ENCODE results near the gene MAN1A1. TPM values are rescaled to one million over a fixed set of nuclear protein-coding genes. Genes with fewer than 3 reads are reported as not detected.
A peak's percentile ranks its signal among the peaks of the same experiment; 100 is the strongest.

The MAN1A1 gene
- polyA plus RNA-seq, 1 donor (not counting 4 experiments of a cell fraction or from before 2014, with no cell fraction given) = 20.2 TPM

DNA sequence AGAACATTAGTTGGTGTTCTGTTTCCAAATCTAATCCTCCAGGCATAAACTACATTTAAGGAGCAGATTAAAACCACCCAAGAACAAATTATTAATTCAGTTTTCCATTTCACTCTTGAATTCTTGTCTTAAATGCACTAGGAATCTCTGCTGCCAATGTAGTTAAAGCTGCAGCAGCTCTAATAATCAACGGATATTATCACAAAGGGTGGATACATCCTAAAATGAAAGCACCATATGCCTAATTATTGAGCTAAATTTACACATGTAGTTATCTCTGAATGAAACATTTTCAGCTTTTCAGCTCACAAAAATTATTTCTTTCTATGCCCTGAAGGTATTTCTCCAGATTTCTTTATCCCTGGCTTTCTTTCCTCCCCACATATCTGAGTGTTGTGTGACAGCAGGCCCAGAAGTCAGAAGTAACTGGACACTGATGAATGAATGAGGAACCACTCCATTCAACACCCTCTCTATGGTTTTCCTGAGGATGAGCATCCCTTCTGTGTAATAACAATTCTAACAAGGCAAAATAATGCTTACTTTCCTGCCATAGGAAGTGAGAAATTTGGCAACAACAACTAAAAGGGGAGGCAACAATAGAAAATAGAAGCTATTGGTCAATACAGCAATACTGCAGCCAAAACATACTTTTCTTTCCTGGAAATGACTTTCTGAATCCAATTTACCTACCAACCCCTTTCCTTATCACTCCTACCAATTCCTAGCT lies 14.9 kb downstream of the MAN1A1 start:
- H3K9ac ChIP-seq (ENCODE audit: control insufficient read depth, extremely low read depth, insufficient read depth, low read length) = no peak overlapping the region
- H3K9me1 ChIP-seq (ENCODE audit: control insufficient read depth, extremely low read depth, insufficient read depth, low read length) = no peaks in the 10 kb centered on the region
- H3K4me2 ChIP-seq (ENCODE audit: control insufficient read depth, extremely low read depth, insufficient read depth, low read depth, low read length) = no peak overlapping the region
- H3K4me1 ChIP-seq (ENCODE audit: control insufficient read depth, extremely low read depth, insufficient read depth, low read length) = peaks cover 9% of the 10 kb centered on the region
- no peaks in the 10 kb centered on the region for H3K9me3 ChIP-seq (ENCODE audit: control insufficient read depth, low read depth, low read length)
- no peaks in the 10 kb centered on the region for H3K27me3 ChIP-seq (ENCODE audit: control insufficient read depth, extremely low read depth, insufficient read depth, low read length)
- H4K20me1 ChIP-seq (ENCODE audit: control insufficient read depth, extremely low read depth, insufficient read depth, low read length) = no peaks in the 10 kb centered on the region
- no peak overlapping the region for H2AFZ ChIP-seq (ENCODE audit: control insufficient read depth, low read length)
- DNase-seq (ENCODE audit: low read depth, low spot score) = no peak
- TF ChIP-seq EZH2 (IDR thresholded peaks at IDR 0.05; ENCODE audit: low read length) = no peak
- TF ChIP-seq, protein P1, sequence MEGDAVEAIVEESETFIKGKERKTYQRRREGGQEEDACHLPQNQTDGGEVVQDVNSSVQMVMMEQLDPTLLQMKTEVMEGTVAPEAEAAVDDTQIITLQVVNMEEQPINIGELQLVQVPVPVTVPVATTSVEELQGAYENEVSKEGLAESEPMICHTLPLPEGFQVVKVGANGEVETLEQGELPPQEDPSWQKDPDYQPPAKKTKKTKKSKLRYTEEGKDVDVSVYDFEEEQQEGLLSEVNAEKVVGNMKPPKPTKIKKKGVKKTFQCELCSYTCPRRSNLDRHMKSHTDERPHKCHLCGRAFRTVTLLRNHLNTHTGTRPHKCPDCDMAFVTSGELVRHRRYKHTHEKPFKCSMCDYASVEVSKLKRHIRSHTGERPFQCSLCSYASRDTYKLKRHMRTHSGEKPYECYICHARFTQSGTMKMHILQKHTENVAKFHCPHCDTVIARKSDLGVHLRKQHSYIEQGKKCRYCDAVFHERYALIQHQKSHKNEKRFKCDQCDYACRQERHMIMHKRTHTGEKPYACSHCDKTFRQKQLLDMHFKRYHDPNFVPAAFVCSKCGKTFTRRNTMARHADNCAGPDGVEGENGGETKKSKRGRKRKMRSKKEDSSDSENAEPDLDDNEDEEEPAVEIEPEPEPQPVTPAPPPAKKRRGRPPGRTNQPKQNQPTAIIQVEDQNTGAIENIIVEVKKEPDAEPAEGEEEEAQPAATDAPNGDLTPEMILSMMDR (optimal IDR thresholded peaks at IDR 0.05 in 1 of 3, IDR thresholded peaks at IDR 0.05 in 1 of 3, conservative IDR thresholded peaks at IDR 0.05 in 1 of 3; ENCODE audit: extremely low read depth in 1 of 3, insufficient read depth in 2 of 3, low read length in 3 of 3) = no peak
- no peak overlapping the region for H3K4me3 ChIP-seq (ENCODE audit: control insufficient read depth in 2 of 3, extremely low read depth in 1 of 3, insufficient read depth in 2 of 3, low read depth in 1 of 3, low read length in 3 of 3)
- peaks cover 0 to 2% of the 10 kb centered on the region in 2 experiments for H3K36me3 ChIP-seq (ENCODE audit: control insufficient read depth in 2 of 2, extremely low read depth in 1 of 2, insufficient read depth in 2 of 2, low read length in 2 of 2)
- H3K79me2 ChIP-seq (ENCODE audit: control insufficient read depth, insufficient read depth, low read length) = peaks cover 8% of the 10 kb centered on the region
- FAIRE-seq = no peak
- no peak overlapping the region for H3K27ac ChIP-seq (ENCODE audit: control insufficient read depth, insufficient read depth, low read length)
- dilution Hi-C loops (cut with MboI; ENCODE audit: extremely low pct_ligation_motif_present, low sequenced_read_pairs) = no loop called here

DNA sequence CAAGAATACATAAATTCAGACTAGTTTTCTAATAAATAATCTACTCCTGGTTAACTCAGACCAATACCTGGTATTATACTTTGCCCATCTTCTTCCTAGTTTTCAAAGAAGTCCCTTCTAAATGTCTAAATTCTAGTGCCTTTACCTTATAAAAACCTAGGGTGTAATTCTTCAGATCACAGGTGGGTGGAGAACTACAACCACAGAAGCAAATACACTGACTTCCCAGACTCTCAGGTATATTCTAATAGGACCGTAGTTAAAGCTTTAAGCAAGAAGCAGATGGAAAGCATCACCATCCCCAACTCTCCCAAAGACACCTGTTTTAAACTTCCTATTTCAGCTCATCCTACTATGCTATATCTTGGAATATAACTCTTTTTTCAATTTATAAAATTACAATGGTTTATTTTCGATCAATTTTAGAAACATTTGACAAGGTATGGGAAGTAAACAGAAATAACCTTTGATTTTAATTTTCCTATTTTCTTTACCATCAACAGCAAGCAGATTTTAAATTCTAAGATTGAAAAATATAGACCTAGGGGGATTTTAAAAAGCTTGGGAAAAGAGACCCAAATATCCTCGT lies 15.8 kb downstream of the MAN1A1 start:
- Histone ChIP-seq H3K9me1 (ENCODE audit: control insufficient read depth, extremely low read depth, insufficient read depth, low read length) (no peaks in the 10 kb centered on the region), H3K9ac (ENCODE audit: control insufficient read depth, extremely low read depth, insufficient read depth, low read length) (no peak overlapping the region), H3K9me3 (ENCODE audit: control insufficient read depth, low read depth, low read length) (no peaks in the 10 kb centered on the region), H3K4me3 (ENCODE audit: control insufficient read depth in 2 of 3, extremely low read depth in 1 of 3, insufficient read depth in 2 of 3, low read depth in 1 of 3, low read length in 3 of 3) (no peak overlapping the region), H3K36me3 (ENCODE audit: control insufficient read depth in 2 of 2, extremely low read depth in 1 of 2, insufficient read depth in 2 of 2, low read length in 2 of 2) (peaks cover 0 to 2% of the 10 kb centered on the region in 2 experiments), H3K4me2 (ENCODE audit: control insufficient read depth, extremely low read depth, insufficient read depth, low read depth, low read length) (no peak overlapping the region), H2AFZ (ENCODE audit: control insufficient read depth, low read length) (no peak overlapping the region), H4K20me1 (ENCODE audit: control insufficient read depth, extremely low read depth, insufficient read depth, low read length) (no peaks in the 10 kb centered on the region), H3K79me2 (ENCODE audit: control insufficient read depth, insufficient read depth, low read length) (peaks cover 9% of the 10 kb centered on the region), H3K4me1 (ENCODE audit: control insufficient read depth, extremely low read depth, insufficient read depth, low read length) (peaks cover 9% of the 10 kb centered on the region), H3K27me3 (ENCODE audit: control insufficient read depth, extremely low read depth, insufficient read depth, low read length) (no peaks in the 10 kb centered on the region), H3K27ac (ENCODE audit: control insufficient read depth, insufficient read depth, low read length) (no peak overlapping the region)
- TF ChIP-seq EZH2 (IDR thresholded peaks at IDR 0.05; ENCODE audit: low read length) = no peak
- TF ChIP-seq, protein P1 (optimal IDR thresholded peaks at IDR 0.05 in 1 of 3, IDR thresholded peaks at IDR 0.05 in 1 of 3, conservative IDR thresholded peaks at IDR 0.05 in 1 of 3; ENCODE audit: extremely low read depth in 1 of 3, insufficient read depth in 2 of 3, low read length in 3 of 3) = peak in 2 of 3 experiments; percentile 35 to 58
- peak; percentile 69 for FAIRE-seq
- dilution Hi-C loops (cut with MboI; ENCODE audit: extremely low pct_ligation_motif_present, low sequenced_read_pairs) = no loop called here
- DNase-seq (ENCODE audit: low read depth, low spot score) = no peak

Measured in keratinocyte (primary cell).